ENCODE results near the gene RSPO3.
"Not testable (repeated sequence)": the region's sequence is repeated elsewhere in the genome, so short reads cannot be mapped to it uniquely, and the experiment has no call there.

The RSPO3 gene

DNA sequence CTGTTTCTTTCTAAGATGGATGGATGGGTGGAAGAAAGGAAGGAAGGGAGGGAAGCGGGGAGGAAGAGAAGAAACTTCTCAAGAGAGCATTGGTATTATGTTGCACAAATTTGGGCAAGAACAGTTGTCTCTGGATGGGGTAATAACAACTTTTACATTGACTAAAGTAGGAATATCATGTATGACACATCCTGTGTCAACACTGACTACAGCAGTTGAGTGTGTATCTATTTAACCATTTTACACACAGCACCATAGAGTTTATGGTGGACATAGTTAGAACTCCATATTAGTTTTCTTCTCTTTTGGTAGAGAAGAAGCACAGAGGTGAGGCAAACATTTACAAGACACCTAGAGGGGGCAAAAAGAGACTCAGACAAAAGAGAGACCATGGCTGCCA lies 103.9 kb downstream of the RSPO3 start:
- in situ Hi-C loops (cut with MboI; ENCODE audit: low pct_unique_long_range_greater_than_20kb, low sequenced_read_pairs), result no loop called here
- no peak for DNase-seq

DNA sequence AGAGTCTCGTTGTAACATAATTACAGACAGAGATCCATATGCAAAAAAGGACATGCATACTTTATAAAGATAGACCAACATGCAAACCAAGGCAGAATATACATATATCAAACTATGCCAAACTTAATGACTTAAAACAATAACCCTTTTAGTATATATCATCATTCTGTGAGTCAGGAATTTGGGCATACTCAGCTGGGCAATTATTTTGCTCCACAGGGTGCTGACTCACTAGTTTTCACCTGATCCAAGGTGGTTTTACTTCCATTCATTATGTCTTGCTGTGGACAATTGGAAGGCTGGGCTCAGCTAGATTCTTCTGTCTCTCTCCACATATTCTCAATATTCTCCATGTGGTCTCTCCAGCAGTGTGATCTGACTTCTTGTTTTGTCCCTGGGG lies 107.0 kb downstream of the RSPO3 start:
- in situ Hi-C loops (cut with MboI; ENCODE audit: low pct_unique_long_range_greater_than_20kb, low sequenced_read_pairs), result no loop called here
- no peak for DNase-seq

DNA sequence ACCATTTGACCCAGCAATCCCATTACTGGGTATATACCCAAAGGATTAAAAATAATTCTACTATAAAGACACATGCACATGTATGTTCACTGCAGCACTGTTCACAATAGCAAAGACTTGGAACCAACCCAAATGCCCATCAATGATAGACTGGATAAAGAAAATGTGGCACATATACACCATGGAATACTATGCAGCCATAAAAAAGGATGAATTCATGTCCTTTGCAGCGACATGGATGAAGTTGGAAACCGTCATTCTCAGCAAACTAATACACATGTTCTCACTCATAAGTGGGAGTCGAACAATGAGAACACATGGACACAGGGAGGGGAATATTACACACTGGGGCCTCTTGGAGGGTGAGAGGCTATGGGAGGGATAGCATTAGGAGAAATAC lies 115.3 kb downstream of the RSPO3 start:
- DNase-seq; in situ Hi-C loops (cut with MboI; ENCODE audit: low pct_unique_long_range_greater_than_20kb, low sequenced_read_pairs): not testable (repeated sequence)

DNA sequence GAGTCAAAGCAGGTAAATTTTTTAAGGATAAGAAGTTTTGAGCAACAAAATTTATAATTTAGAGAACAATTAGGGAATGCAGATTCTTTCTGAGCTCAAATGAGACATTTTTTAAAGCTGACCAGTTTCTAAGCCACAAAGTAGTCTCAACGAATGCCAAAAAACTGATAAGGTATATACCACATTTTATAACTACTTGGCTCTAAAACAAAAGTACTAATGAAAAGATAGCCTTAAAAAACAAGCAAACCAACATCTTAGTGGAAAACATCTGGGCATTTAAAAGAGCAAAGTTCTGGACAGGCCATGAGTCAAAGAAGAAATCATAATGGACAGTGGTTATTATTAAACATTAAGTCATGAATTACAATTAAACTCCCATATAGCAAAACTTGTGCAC lies 125.0 kb downstream of the RSPO3 start:
- in situ Hi-C loops (cut with MboI; ENCODE audit: low pct_unique_long_range_greater_than_20kb, low sequenced_read_pairs), result no loop called here
- DNase-seq, result no peak
